ENCODE results near the gene CALML5.

The CALML5 gene

DNA sequence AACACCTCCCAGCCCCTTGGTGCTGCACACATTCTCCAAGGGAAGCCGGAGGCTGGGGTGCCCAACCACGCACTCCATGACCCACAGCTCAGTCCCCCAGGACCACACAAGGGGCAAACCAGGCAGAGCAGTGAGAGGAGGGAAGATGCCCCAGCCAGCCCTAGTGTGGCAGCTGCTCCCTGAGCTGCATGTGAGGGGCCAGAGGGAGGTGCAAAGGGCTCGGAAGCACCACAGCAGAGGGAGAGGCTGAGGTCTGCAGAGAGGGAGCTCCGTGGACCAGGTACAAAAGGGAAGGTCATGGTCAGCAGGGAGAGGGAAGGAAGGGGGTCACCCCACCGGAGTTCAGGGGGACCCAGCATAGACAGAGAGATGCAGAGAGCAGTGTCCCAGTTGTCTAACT, 1.5 kb upstream of the CALML5 start:
- DNase-seq (ENCODE audit: low read depth) = no peak

DNA sequence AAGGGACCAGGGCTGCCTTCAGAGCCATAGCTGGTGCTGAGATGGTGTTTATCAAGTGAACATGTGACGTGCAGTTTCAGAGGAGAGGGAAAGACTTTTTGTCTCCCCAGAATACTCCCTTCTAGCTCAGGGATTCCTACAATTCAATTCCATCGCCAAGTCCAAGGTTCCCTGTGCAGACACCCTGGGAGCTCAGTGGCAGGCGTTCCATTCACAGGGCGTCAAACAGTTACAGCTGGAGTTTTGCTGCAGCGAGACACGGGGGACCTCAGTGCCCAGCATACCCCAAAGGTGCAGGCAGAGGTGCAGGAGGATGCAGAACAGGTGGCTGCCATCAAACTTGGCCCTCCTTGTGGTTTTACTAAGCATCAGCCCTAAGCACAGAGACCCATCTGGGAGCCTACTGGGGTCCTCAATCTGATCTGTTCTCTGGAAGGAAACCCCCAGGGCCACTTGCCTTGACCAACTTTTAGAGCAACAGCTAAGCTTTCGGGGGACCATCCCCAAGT, 846 bp upstream of the CALML5 start:
- no peak for DNase-seq (ENCODE audit: low read depth)

DNA sequence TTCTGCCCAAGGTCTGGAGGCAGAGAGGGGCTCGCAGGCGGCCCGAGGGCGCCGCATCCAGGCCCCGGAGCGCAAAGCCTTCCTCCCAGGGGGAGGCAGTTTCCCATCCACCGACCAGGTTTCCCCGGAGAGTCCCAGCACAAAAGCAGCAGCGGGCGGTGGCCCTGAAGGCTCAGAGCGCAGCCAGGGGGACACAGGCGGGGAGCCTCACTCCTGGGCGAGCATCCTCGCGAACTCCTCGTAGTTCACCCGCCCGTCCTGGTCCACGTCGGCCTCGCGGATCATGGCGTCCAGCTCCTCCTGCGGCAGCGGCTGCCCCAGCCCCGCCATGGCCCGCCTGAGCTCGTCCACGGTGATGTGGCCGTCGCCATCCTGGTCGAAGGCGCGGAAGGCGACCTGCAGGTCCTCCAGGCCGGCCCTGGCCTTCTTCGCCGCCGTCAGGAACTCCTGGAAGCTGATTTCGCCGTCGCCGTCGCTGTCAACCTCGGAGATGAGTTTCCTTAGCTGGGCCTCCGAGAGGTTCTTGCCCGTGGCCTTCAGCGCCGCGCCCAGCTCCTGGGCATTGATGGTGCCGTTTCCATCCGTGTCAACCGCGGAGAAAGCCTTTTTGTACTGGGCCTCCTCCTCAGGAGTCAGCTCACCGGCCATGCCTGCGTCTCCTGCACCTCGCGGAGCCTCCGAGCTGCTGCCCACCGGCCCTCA, 428 bp downstream of the CALML5 start:
- no peak for DNase-seq (ENCODE audit: low read depth)

DNA sequence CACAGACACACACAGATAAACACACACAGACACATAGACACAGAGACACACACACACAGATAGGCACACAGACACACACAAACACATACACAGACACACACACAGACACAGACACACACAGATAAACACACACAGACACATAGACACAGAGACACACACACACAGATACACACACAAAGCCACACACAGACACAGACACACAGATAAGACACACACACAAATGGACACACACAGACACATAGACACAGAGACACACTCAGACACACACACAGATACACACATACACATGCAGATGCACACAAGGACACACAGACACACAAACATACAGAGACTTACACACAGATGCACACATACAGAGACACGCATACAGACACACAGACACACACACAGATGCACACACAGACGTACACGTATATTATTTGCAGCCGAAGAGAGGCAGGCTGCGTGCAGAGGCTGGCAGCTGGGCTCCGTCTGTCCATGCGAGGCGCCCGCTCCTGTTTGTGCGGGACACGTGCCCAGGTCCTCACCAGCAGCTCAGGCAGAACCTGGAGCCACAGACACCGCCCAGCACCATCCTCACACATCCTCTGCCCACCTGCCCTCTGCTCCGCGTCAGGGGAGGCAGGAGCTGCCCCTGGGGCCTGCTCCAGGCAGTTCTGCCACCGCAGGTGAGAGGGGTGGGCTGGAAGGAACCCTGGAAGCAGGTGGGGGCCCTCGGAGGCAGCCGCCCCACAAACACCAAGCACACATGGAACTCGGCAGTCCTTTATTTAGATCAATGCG, 1.2 kb downstream of the CALML5 start:
- no peak for DNase-seq (ENCODE audit: low read depth)

DNA sequence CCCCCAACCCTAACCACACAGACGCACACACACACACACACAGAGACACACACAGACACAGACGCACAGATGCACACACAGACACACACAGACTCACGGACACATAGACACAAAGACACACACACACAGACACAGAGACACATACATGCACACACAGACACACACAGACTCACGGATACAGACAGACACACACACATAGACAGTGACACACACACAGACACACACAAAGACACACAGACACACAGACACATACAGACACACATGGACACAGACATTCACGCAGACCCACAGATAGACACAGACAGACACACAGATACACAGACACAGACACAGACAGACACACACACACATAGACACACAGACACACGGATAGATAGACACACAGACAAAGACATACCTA, 2.1 kb downstream of the CALML5 start:
- DNase-seq (ENCODE audit: low read depth) = no peak

DNA sequence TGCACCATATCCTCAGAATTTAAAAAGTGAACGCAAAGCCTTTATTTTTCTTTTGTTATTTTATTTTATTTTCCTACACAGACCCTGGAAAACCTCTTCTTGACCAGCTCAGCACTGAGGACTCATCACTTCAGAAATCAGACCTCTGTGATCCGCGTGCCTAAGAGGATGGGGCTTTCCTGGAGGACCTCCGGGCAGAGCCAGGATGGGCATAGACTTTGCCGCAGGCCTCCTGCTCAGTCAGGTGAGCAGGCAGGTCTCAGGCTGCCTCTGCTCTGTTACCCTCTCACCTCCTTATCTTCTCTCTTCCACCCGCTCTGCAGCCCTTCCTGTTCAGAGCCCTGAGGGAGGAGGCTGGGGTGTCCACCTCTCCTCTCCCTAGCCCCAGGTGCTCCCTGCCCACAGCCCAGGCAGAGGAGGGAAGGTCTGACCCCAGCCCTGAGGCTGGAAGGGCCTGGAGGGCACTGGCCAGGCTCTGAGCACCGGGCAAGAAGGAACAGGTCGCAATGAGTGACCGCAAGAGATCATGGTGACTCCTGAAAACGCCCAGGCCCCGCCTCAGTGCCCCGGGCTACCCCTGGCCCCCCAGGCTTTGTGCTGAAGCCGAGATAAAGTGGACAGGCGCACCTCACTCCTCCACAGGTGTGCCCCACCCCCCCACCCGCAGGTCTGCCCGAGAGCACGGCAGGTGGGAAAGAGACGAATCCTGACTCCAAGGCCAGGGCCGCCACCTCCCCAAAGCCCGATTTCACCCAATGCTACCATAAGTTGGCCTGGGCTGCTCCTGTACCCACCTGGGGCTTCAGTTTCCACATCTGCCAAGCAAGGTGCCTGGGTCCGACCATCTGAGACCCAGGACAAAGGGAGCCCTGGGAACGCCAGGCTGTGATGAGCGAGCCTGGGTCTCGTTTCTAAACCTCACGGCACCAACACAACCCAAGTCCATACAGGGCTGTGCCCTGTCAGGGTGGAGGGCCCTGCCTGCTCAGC, 2.8 kb downstream of the CALML5 start:
- no peak for DNase-seq (ENCODE audit: low read depth)

DNA sequence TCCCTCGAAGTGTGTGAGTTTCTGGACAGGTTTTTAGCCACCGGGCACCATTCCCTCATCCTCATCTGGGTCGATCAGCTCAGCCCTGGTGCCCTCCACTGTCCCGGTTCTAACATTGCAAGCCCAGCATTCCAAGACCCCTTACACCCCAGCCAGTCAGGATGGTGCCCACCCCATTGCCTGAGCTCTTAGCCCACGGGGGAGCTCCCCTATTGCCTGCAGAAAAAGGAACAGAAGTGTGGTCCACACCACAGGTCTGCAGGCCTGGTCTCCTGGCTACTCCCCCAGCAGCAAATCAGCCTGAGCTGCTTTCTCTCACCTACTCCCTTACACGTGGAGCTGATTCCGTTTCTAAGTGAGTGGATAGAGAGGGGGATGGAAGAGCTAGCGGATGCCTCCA, 4.8 kb downstream of the CALML5 start:
- no peak for DNase-seq (ENCODE audit: low read depth)

DNA sequence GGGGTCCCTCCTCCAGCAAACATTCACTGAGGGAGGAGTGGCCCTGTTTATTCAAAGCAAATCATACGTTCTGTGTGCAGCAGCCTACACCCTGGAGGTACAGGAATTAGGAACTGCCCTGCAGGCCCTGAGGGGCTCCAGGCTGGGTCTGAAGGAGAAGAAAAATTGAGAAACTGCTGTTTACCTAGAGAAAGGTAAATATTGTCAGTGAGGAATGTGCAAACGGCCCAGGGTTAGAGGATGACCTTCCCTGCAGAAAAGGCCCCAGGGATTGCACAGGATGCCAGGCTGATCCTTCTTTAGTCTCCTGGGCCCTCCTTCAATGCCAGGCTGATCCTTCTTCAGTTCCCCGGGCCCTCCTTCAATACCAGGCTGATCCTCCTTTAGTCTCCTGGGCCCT, 5.7 kb downstream of the CALML5 start:
- DNase-seq (ENCODE audit: low read depth) = no peak

DNA sequence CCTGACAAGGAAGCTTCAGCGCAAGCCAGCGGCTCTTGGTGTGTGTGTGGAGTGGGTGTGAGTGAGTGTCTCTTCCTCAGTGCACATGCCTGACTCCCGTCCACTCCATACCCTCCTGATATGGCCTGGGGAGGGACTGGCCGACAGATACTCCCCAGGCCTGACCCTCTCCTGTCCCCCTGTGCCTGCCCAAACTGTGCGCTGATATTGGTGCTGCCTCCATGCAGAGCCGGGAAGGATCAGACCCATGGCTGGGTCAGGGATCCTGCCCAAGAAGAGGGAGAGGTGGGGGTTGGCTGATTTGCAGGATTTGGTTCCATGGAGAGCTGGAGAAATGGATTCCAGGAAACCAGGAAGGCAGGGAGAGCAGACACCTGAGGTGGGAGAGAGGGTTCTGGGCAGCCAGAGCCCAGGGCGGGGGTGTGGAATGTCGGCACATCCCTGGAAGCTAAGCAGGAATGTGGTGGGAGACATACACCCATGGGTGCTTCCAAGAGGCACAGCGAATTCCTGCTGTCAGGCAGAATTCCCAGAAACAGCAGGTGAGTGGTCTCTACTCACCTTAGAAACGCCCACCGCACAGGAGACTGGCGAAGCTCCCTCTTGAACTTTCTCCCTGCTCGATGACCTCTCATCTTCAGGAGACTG, 6.3 kb downstream of the CALML5 start:
- DNase-seq (ENCODE audit: low read depth) = no peak

DNA sequence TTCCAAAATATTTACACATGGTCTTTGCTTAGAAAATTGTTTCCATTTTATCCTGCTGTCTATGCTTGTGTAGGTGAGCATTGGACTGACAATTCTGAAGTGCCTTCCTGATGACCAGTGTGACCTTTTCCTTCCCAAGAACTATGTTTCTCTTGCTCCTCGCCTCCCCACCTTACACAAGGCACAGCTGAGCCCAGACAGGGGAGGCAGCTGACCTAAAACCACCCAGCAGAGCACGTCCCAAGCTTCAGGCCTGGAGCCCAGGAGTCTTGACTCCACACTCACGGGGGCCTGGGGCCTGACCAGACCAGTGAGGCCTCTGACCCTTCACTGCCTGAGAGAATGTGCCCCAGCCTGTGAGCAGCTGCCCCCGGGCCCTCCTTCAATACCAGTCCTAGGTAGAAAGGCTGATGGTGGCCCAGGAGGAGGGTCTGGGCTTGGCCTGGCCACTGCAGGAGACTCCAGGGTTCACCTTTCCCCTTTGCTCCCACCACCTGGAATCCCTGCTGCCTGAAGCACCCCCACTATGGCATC, 7.0 kb downstream of the CALML5 start:
- DNase-seq (ENCODE audit: low read depth) = no peak

DNA sequence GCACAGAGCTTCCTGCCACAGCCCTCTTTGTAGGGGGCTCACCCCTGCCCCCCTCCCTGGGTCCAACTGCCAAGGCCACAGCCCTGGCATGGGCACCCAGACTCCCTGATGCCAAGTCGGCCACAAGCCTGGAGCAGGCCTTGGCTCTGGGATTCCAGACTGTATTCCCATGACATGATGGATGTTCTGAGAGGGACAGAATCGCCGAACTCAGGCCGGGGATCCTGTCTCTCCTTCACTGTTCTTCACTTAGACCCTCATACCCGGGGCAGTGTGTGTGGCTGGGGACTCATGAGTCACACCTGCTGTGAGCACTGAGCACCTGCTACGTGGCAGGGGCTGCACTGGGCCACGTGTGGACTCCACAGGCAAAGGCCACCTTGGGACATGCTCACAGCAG, 7.9 kb downstream of the CALML5 start:
- DNase-seq (ENCODE audit: low read depth) = no peak

DNA sequence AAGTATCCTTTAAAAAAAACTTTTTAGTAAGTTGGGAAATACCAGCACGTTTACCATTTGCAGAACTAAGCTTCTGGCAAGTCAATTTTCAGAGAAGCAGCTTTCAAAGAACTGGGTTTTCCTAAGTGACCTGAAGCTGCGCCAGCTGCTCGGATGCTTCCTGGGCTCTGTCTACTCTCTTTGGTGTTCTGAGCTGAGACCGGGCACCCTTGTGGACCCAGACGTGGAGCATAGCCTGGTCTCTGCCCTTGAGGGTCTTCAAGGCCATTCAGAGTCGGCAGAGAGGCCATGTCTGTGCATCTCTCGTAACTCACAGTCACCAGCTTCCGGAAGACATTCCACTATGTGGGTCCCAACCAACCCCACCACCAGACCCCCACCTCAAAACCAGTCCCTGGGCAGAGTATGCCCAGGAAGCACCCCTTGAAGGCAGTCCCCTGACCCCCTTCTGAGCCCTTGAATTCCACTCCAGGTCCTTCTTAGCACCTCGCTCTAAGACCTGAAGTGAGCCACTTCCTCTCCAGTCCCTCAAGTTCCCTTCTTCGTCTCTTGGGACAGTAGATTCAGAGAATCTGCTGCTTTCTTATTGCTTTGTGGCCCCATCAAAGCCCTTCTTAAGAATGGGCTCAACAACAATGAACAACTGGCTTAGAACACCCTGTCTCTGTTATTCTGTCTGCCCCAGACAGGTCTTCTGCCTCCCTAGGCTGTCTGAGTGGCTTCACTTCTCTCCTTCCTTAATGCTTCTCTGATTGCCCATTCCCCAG, 8.5 kb downstream of the CALML5 start:
- DNase-seq (ENCODE audit: low read depth) = no peak

DNA sequence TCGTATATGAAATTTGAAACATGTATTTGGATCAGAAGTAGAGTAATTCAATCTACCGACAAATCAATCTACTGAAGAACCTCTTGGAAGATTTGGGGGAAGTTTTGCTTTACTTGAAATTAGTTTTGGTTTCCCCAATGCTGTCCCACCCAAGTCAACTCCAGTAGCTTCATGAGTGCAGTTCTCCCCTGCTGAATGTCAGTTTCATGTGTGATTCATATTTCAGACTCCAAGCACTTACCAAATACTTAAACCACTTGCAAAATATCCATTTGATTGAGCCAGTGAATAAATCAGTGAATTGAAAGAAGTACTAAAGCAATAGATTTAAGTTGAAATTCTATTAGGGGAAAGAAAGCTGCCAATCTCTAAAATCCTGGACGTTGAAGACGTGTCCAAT, 9.3 kb downstream of the CALML5 start:
- no peak for DNase-seq (ENCODE audit: low read depth)

DNA sequence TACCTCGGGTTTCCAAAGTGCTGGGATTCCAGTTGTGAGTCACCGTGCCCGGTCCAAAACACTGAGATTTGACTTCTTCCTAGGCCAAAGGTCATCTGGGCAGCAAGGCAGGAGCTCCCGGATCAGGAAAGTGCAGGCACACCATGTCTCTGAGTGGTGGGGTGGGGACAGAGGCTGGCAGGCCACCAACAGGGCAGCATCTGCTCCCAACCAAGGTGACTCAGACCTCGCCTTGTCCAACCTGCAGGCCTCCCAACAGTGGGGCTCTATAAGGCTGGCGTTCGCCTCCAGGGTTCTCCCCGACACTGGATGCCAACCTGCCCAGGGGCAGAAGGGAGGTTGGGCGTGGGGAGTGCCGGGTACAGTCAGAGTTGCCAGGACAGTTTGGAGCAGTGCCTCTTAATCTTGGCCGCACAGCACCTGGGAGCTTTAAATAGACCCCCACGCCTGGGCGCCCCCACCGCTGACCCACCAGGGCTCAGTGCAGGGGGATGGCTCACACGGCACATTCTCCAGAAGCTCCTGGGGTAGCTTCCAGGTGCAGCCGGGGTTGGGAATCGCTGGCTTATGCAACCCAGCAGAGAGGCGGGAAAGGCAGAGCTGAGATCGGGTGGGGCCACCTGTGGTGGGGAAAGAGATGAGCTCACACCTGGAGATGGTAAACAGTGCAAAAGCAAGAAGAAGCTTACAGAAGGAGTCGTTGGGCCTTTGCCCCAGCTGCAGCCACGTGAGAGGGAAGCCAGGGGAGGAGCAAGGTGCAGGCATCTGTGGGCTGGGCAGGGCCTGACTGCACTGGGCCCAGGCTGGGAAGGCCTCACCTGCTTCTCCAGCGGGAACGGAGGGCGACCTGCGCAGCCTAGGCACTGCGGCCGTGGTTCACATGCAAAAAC, 10.9 kb downstream of the CALML5 start:
- no peak for DNase-seq (ENCODE audit: low read depth)

DNA sequence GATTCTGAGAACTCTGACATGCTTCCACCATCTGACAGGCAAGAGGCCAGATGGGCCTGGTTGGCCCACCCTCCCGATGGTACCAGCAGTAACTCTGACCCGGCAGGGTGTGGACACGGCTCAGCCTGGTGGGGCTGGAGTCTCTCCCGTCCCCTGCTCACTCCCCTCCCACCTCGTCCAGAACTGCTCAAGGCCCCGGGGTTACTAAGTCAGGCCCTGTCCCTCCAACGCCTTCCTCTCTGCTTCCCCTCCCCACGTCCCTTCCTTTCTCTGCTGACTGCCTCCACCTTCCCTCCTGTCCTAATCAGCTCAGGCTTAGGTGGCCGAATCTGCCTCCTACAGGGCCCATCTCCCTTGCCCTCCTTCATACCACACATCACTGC, 12.5 kb downstream of the CALML5 start:
- no peak for DNase-seq (ENCODE audit: low read depth)

DNA sequence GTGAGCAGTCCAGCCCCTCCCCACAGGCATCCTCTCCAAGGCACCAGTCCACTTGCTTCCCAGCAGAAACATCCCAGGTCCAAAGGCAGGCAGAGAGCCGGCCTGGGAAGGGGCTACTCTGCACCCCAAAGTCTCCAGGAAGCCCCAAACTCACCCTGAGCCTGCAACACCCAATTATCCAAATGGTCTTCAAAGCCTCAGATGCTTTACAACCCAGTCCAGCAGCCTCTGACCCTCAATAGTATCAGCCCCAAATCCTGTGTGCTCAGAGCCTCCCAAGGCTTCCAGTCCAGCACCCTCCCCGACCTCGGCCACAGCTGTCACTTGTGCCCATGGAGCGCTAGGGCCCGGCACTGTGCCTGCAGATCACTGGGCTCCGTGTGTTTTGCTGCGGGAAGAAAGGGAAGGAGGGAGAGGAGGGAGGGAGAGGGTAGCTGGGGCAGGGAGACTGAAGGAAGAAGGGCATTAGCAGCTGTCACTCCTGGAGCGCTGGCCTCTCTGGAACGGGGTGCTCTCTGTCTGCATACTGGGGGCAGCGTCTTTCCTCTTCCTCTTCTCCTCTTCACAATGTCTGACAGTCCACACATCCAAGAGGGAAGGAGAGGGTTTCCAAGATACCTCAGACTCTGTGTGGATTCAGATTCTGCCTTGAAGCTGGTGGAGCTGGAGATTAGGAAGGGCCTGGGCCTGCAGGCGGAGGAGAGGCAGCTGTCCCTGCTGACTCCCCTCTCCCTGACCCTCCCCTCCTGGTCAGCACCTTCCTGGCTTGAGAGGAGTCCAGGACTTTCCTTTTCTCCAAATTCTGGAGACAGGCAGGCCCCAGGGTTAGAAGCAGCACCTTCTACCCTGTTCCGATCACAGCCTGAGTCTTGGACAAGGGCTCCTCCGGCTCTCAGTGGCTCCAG, 13.2 kb downstream of the CALML5 start:
- no peak for DNase-seq (ENCODE audit: low read depth)

DNA sequence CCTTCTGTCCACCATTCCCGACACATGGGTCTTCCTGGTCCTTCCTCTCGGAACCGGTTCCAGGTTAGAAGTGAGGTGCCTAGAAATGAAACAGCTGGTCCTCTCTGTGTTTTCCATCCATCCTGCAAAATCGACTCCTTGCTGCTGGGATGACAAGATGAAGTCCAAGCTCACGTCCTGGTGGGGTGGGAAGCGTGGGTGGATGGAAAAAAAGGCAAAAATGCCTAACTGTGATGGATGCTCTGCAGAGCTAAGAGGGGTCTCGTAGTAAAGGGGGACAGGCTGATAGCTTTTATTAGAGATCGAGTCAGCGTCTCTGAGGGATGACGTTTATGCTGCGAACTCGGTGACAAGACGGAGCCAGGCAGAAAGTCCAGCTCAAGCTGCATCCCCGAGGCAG, 14.1 kb downstream of the CALML5 start:
- no peak for DNase-seq (ENCODE audit: low read depth)

DNA sequence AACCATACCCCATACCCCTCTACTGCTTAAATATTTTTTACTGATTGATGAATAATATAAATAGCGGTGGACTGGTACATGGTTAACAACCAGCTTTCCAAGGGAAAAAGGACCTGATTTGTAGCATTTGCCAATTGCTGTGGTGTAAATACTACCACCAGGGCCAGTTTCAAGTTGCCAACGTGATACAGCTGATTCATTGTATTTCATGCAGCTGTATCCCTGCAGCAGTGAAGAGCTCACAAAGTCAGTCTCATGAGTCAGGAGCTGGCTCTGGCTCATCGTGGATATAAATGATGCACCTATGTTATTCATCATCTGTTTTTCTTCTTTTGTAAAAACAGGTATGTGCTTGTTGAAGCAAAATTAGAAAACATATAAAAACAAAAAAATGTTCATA, 15.2 kb downstream of the CALML5 start:
- DNase-seq (ENCODE audit: low read depth) = no peak

DNA sequence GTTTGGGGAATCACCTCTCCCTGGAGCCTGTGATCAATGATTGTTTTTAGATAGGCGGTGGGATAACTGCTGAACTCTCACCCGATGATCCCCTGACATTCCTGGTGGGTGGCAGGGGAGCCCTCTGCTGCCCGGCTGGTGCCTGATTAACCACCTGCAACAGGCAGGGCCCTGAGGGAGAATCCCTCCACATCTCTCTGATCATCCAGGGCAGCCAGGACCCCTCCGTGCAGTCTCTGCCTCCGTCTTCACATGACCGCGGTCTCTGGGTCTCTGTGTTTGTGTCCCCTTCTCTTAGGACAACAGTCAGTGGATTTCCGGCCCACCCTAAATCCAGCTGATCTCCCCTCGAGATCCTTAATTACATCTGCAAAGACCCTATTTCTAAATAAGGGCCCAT, 17.4 kb downstream of the CALML5 start:
- no peak for DNase-seq (ENCODE audit: low read depth)

Measured in HS-5 (cell line).